Bronchial epithelial cell (primary cell): ENCODE measurements around the gene TENM3. TPM values are rescaled to one million over a fixed set of nuclear protein-coding genes. Genes with fewer than 3 reads are reported as not detected.

Source experiments
- DNase-seq: peaks from one replicate; pipeline ENCODE4 v3.0.0-alpha.2; 2010; ENCODE audit warnings: low read depth
- FAIRE-seq: peaks from 2 replicates; lab custom pipeline; 2011; peaks lifted over from hg19 to GRCh38; lab: Jason Lieb, UNC
- H3K27me3 ChIP-seq: 2 replicates; pipeline ENCODE4 v1.5.1; 2011; ENCODE audit warnings: low read length; ENCODE audit not compliant: control insufficient read depth, insufficient read depth
- H3K36me3 ChIP-seq: 2 replicates; pipeline ENCODE4 v1.5.1; 2011; ENCODE audit warnings: low read length; ENCODE audit not compliant: control insufficient read depth, insufficient read depth
- H3K4me3 ChIP-seq: 2 replicates; pipeline ENCODE4 v1.5.1; 2011; ENCODE audit warnings: mild to moderate bottlenecking, low read depth, low read length, control low read depth
- CTCF ChIP-seq: IDR thresholded peaks from 2 replicates; pipeline ENCODE4 v1.5.1; 2011; ENCODE audit warnings: mild to moderate bottlenecking, moderate library complexity, low read length, control low read depth, inconsistent platforms; ENCODE audit not compliant: insufficient read depth, severe bottlenecking
- total RNA-seq: library from RNA; depleted of rRNA; stranded (reverse); fragments of >200 nt; gene quantifications from 2 replicates; pipeline ENCODE4 v1.2.1, GENCODE V29; 2014

TENM3 gene
- total RNA-seq, 1 donor from 2014 or later, result 1.3 TPM

- no peak for FAIRE-seq
- no peak for TF ChIP-seq CTCF
- no peaks in the 10 kb centered on the region for H3K27me3 ChIP-seq
Measured at GRCh38 chr4:182756161-182756690, 513.0 kb downstream of the TENM3 start.

GRCh38 chr4:182758273-182758672 is 515.1 kb downstream of the TENM3 start:
- no peak overlapping the region for H3K4me3 ChIP-seq
- H3K36me3 ChIP-seq, result no peaks in the 10 kb centered on the region
- FAIRE-seq (no peak), DNase-seq (no peak)
- H3K27me3 ChIP-seq, result no peaks in the 10 kb centered on the region
- TF ChIP-seq CTCF, result no peak

More at GRCh38 chr4:182756161-182756690, 513.0 kb downstream of the TENM3 start:
- no peak overlapping the region for H3K4me3 ChIP-seq
- no peaks in the 10 kb centered on the region for H3K36me3 ChIP-seq
- DNase-seq, result peak; percentile 63

- Histone ChIP-seq H3K27me3 (no peaks in the 10 kb centered on the region), H3K4me3 (no peak overlapping the region), H3K36me3 (no peaks in the 10 kb centered on the region)
- no peak for TF ChIP-seq CTCF
- DNase-seq (no peak), FAIRE-seq (no peak)
Measured at GRCh38 chr4:182760551-182761043, 517.4 kb downstream of the TENM3 start.

- Histone ChIP-seq H3K36me3 (no peaks in the 10 kb centered on the region), H3K27me3 (no peaks in the 10 kb centered on the region), H3K4me3 (no peak overlapping the region)
- TF ChIP-seq CTCF, result no peak
- DNase-seq, result peak; percentile 58
- FAIRE-seq, result no peak
Measured at GRCh38 chr4:182764137-182764536, 520.9 kb downstream of the TENM3 start.

GRCh38 chr4:182764642-182765041 is 521.4 kb downstream of the TENM3 start:
- H3K27me3 ChIP-seq, result no peaks in the 10 kb centered on the region
- H3K4me3 ChIP-seq, result no peak overlapping the region
- FAIRE-seq, result no peak
- H3K36me3 ChIP-seq, result no peaks in the 10 kb centered on the region
- no peak for TF ChIP-seq CTCF
- DNase-seq, result no peak
